HepG2 (cell line): ENCODE measurements around the gene MFN2. TPM values are rescaled to one million over a fixed set of nuclear protein-coding genes. Genes with fewer than 3 reads are reported as not detected.
A peak's percentile ranks its signal among the peaks of the same experiment; 100 is the strongest.

ENCODE experiments used
- MAFK ChIP-seq, 2 experiments: IDR thresholded peaks in 1 of 2; conservative IDR thresholded peaks in 1 of 2; 2 replicates each; pipeline ENCODE4 v1.6.1; 2011; ENCODE audit warnings: improper control_type of control experiment in 2 of 2, low read length in 2 of 2
- NCOA2 ChIP-seq: sonication (generic); formaldehyde crosslinking; IDR thresholded peaks from 2 replicates; pipeline ENCODE4 v1.8.0; 2022; ENCODE audit warnings: inconsistent platforms
- RXRB ChIP-seq: IDR thresholded peaks from 2 replicates; pipeline ENCODE4 v1.6.1; 2016; ENCODE audit warnings: borderline replicate concordance, missing genetic modification reagents, missing compliant biosample characterization
- SAFB2 ChIP-seq: sonication (generic); formaldehyde crosslinking; IDR thresholded peaks from 2 replicates; pipeline ENCODE4 v1.5.1; 2020; ENCODE audit warnings: missing genetic modification reagents, low read depth, mild to moderate bottlenecking, borderline replicate concordance
- SIX1 ChIP-seq: sonication (generic); formaldehyde crosslinking; IDR thresholded peaks from 2 replicates; pipeline ENCODE4 v1.4.0; 2020; ENCODE audit warnings: missing genetic modification reagents, borderline replicate concordance
- ZNF205 ChIP-seq: IDR thresholded peaks from 2 replicates; pipeline ENCODE4 v1.6.1; 2018; ENCODE audit warnings: missing biosample characterization, missing genetic modification reagents
- ZNF326 ChIP-seq: sonication (generic); formaldehyde crosslinking; IDR thresholded peaks from 2 replicates; pipeline ENCODE4 v1.4.0; 2020; ENCODE audit warnings: missing genetic modification reagents, borderline replicate concordance
- ZNF672 ChIP-seq: sonication (generic); formaldehyde crosslinking; IDR thresholded peaks from 2 replicates; pipeline ENCODE4 v1.8.1; 2022; ENCODE audit warnings: missing genetic modification reagents
- ZNF83 ChIP-seq: sonication (generic); formaldehyde crosslinking; IDR thresholded peaks from 2 replicates; pipeline ENCODE4 v1.4.0; 2020; ENCODE audit warnings: missing genetic modification reagents, mild to moderate bottlenecking, borderline replicate concordance
- ZSCAN25 ChIP-seq: sonication (generic); formaldehyde crosslinking; IDR thresholded peaks from 2 replicates; pipeline ENCODE4 v1.8.0; 2022; ENCODE audit warnings: mild to moderate bottlenecking, missing genetic modification reagents
- polyA plus RNA-seq, 8 experiments: library from polyadenylated mRNA; depleted of rRNA in 3 of 8; stranded (reverse) in 7 of 8; unstranded in 1 of 8; fragments of >200 nt; fragmentation: Illumina TruSeq in 4 of 8; extraction: Trizol in 4 of 8; gene quantifications; 2 replicates each; pipeline versions ENCODE4 v1.2.1 to v1.2.3, GENCODE V29; 2011 to 2016; ENCODE audit warnings: low read depth in 4 of 8, missing spikeins in 1 of 8, mixed read lengths in 1 of 8; ENCODE audit not compliant: insufficient read depth in 1 of 8
- total RNA-seq, 5 experiments: library from RNA; depleted of rRNA; stranded (reverse); fragments of >200 nt; fragmentation: Illumina TruSeq; extraction: Trizol; gene quantifications; 2 replicates each; pipeline ENCODE4 v1.2.3, GENCODE V29; 2016; ENCODE audit warnings: low read depth in 1 of 5
- TF ChIP-seq, protein P1 (sequence below): IDR thresholded peaks from 2 replicates; pipeline ENCODE4 v1.6.1; 2016; ENCODE audit warnings: missing biosample characterization, missing genetic modification reagents, low read depth
- TF ChIP-seq, protein P2 (sequence below): sonication (generic); formaldehyde crosslinking; IDR thresholded peaks from 2 replicates; pipeline ENCODE4 v1.5.1; 2020; ENCODE audit warnings: mild to moderate bottlenecking, missing genetic modification reagents, borderline replicate concordance
- TF ChIP-seq, protein P3 (sequence below): sonication (generic); formaldehyde crosslinking; IDR thresholded peaks from 2 replicates; pipeline ENCODE4 v1.4.0; 2020; ENCODE audit warnings: missing genetic modification reagents
- TF ChIP-seq, protein P4 (sequence below): sonication (generic); formaldehyde crosslinking; IDR thresholded peaks from 2 replicates; pipeline ENCODE4 v1.9.0; 2022; ENCODE audit warnings: missing genetic modification reagents, mild to moderate bottlenecking, borderline replicate concordance
- TF ChIP-seq, protein P5 (sequence below): sonication (generic); formaldehyde crosslinking; IDR thresholded peaks from 2 replicates; pipeline ENCODE4 v1.4.0; 2020; ENCODE audit warnings: low read depth, mild to moderate bottlenecking, missing genetic modification reagents
- TF ChIP-seq, protein P6 (sequence below): IDR thresholded peaks from 2 replicates; pipeline ENCODE4 v1.6.1; 2012; ENCODE audit warnings: low read length, improper control_type of control experiment
- TF ChIP-seq, protein P7 (sequence below): sonication (generic); formaldehyde crosslinking; IDR thresholded peaks from 2 replicates; pipeline ENCODE4 v1.5.0; 2020; ENCODE audit warnings: missing genetic modification reagents, mild to moderate bottlenecking, borderline replicate concordance

The MFN2 gene
- total and polyA plus RNA-seq, 2 of the 13 experiments (the other 11 are each of a cell fraction or from before 2014, with no cell fraction given), result 38.7 to 60.9 TPM

DNA sequence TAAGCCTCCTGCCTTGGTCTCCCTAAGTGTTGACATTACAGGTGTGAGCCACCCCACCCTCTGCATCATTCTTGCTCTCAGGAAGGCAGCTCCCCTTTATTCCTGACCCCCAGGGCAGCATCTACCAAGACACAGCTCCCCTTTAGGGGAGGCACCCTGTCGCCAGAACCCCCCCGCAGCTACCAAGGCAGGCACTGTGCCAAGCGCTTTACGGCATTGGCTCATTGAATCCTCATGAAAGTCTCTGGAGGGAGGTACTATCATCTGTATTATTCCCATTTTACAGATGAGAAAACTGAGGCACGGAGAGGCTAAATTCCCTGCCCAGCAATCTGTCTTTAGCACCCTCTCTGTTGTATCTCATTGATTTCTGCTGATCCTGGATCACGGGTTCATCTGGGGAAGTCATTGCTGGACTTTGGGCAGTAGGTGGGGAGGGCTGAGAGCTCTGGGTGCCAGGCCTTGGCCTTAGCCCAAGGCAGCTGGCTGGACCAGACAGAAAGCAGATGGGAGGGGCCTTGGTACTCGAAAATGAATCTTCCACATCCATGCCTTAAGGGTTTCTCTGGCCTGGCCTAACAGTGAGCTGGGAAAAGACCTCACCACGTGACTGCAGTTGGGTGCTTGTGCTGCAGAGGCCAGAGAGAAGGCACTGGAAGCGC, 39.9 kb upstream of the MFN2 start (continued):
- TF ChIP-seq, protein P1, sequence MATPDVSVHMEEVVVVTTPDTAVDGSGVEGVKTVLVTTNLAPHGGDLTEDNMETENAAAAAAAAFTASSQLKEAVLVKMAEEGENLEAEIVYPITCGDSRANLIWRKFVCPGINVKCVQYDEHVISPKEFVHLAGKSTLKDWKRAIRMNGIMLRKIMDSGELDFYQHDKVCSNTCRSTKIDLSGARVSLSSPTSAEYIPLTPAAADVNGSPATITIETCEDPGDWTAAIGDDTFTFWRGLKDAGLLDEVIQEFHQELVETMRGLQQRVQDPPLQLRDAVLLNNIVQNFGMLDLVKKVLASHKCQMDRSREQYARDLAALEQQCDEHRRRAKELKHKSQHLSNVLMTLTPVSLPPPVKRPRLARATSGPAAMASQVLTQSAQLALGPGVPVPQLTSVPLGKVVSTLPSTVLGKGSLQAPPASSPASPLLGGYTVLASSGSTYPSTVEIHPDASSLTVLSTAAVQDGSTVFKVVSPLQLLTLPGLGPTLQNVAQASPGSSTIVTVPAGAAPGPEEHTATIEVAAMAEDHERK (CRISPR knock-in tag), result no peak
- TF ChIP-seq, protein P2, sequence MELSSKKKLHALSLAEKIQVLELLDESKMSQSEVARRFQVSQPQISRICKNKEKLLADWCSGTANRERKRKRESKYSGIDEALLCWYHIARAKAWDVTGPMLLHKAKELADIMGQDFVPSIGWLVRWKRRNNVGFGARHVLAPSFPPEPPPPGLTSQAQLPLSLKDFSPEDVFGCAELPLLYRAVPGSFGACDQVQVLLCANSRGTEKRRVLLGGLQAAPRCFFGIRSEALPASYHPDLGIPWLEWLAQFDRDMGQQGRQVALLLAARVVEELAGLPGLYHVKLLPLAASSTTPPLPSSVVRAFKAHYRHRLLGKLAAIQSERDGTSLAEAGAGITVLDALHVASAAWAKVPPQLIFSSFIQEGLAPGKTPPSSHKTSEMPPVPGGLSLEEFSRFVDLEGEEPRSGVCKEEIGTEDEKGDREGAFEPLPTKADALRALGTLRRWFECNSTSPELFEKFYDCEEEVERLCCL (CRISPR knock-in tag), result no peak
- TF ChIP-seq ZNF672 (no peak), MAFK (conservative IDR thresholded peaks at IDR 0.05 in 1 of 2, IDR thresholded peaks at IDR 0.05 in 1 of 2; ENCODE audit: low read length in 2 of 2) (0 out of 4 replicates have a peak, but pooled peaks of 1 of the 2 experiments have one; percentile 6), NCOA2 (no peak), RXRB (CRISPR knock-in tag) (peak; percentile 50; the same call in 1 of the 2 replicates), ZNF205 (CRISPR knock-in tag) (no peak), ZNF83 (no peak), ZSCAN25 (CRISPR knock-in tag) (no peak), SIX1 (CRISPR knock-in tag) (no peak), SAFB2 (CRISPR knock-in tag) (no peak), ZNF326 (CRISPR knock-in tag) (no peak)
- TF ChIP-seq, protein P3, sequence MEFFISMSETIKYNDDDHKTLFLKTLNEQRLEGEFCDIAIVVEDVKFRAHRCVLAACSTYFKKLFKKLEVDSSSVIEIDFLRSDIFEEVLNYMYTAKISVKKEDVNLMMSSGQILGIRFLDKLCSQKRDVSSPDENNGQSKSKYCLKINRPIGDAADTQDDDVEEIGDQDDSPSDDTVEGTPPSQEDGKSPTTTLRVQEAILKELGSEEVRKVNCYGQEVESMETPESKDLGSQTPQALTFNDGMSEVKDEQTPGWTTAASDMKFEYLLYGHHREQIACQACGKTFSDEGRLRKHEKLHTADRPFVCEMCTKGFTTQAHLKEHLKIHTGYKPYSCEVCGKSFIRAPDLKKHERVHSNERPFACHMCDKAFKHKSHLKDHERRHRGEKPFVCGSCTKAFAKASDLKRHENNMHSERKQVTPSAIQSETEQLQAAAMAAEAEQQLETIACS (CRISPR knock-in tag), result no peak
- TF ChIP-seq, protein P4, sequence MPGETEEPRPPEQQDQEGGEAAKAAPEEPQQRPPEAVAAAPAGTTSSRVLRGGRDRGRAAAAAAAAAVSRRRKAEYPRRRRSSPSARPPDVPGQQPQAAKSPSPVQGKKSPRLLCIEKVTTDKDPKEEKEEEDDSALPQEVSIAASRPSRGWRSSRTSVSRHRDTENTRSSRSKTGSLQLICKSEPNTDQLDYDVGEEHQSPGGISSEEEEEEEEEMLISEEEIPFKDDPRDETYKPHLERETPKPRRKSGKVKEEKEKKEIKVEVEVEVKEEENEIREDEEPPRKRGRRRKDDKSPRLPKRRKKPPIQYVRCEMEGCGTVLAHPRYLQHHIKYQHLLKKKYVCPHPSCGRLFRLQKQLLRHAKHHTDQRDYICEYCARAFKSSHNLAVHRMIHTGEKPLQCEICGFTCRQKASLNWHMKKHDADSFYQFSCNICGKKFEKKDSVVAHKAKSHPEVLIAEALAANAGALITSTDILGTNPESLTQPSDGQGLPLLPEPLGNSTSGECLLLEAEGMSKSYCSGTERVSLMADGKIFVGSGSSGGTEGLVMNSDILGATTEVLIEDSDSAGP (CRISPR knock-in tag), result peak; percentile 59
- TF ChIP-seq, protein P5, sequence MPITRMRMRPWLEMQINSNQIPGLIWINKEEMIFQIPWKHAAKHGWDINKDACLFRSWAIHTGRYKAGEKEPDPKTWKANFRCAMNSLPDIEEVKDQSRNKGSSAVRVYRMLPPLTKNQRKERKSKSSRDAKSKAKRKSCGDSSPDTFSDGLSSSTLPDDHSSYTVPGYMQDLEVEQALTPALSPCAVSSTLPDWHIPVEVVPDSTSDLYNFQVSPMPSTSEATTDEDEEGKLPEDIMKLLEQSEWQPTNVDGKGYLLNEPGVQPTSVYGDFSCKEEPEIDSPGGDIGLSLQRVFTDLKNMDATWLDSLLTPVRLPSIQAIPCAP (CRISPR knock-in tag), result no peak
- TF ChIP-seq, protein P6, sequence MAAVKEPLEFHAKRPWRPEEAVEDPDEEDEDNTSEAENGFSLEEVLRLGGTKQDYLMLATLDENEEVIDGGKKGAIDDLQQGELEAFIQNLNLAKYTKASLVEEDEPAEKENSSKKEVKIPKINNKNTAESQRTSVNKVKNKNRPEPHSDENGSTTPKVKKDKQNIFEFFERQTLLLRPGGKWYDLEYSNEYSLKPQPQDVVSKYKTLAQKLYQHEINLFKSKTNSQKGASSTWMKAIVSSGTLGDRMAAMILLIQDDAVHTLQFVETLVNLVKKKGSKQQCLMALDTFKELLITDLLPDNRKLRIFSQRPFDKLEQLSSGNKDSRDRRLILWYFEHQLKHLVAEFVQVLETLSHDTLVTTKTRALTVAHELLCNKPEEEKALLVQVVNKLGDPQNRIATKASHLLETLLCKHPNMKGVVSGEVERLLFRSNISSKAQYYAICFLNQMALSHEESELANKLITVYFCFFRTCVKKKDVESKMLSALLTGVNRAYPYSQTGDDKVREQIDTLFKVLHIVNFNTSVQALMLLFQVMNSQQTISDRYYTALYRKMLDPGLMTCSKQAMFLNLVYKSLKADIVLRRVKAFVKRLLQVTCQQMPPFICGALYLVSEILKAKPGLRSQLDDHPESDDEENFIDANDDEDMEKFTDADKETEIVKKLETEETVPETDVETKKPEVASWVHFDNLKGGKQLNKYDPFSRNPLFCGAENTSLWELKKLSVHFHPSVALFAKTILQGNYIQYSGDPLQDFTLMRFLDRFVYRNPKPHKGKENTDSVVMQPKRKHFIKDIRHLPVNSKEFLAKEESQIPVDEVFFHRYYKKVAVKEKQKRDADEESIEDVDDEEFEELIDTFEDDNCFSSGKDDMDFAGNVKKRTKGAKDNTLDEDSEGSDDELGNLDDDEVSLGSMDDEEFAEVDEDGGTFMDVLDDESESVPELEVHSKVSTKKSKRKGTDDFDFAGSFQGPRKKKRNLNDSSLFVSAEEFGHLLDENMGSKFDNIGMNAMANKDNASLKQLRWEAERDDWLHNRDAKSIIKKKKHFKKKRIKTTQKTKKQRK, result no peak
- TF ChIP-seq, protein P7, sequence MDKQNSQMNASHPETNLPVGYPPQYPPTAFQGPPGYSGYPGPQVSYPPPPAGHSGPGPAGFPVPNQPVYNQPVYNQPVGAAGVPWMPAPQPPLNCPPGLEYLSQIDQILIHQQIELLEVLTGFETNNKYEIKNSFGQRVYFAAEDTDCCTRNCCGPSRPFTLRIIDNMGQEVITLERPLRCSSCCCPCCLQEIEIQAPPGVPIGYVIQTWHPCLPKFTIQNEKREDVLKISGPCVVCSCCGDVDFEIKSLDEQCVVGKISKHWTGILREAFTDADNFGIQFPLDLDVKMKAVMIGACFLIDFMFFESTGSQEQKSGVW (CRISPR knock-in tag), result no peak
